ENCODE measurements around the gene SPINT1.

Gene SPINT1

DNA sequence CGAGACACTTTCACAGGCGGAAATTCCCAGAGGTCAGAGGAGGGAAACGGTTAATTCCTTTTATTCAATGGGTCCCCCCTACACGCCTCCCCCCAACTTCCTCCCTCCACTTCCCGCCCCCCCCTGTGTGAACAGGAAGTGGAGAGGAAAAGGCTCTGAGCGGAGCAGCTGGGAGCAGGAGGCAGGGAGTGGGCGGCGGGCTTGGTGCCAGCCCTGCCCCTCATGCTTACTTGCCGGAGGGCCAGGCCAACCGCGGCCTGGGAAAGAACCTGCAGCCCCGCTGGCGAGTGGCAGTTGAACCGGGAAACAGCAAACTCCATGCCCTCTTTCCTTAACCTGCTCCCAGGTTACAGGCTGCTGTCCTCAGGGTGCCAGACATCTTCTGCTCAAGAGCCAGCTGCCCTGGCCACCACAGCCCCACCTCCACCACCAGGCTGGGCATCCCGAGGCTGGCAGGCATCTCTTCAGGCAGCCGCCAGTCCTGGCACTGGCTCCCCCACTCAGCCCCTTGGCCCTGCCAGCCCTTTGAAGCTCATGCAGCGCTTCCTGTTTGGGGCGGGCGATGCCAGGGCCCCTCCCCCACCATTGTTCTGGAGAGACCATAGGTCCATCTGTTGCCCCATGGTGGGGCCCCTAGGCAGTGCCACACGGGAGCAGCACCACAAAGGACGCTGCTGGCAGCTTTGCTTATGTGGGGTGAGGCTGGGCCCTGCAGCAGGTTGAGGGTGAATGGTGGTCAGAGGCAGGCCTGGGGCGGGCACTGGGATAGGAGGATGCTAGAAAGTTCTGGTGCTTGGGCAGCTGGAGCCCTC lies 63.3 kb downstream of the SPINT1 start:
- peak overlapping the region; percentile 88 to 95 for H3K27ac Mint-ChIP-seq
- no peaks in the 10 kb centered on the region for H3K9me3 Mint-ChIP-seq
- H3K27me3 Mint-ChIP-seq: no peaks in the 10 kb centered on the region
- ATAC-seq (peak; percentile 68), DNase-seq (peak; percentile 55 to 77)
- peak overlapping the region; percentile 90 to 95 for H3K4me3 Mint-ChIP-seq
- H3K4me1 Mint-ChIP-seq: peaks cover 62% of the 10 kb centered on the region
